Lower leg skin (tissue), 4 donors: ENCODE data around the gene NIPAL3. TPM values are rescaled to one million over a fixed set of nuclear protein-coding genes. Genes with fewer than 3 reads are reported as not detected.

Source experiments
- DNase-seq, 2 donors: peaks; one replicate each; pipeline ENCODE4 v3.0.0-alpha.2; 2019; ENCODE audit warnings: low spot score in 2 of 2
- H3K4me3 ChIP-seq: fragments of 200-600 bp; sonication (generic); 2 replicates; pipeline ENCODE4 v1.5.1; 2017; ENCODE audit warnings: mild to moderate bottlenecking, low read depth; ENCODE audit not compliant: poor library complexity, severe bottlenecking
- POLR2A ChIP-seq, 2 donors: fragments of 450-650 bp; IDR thresholded peaks; one replicate each; pipeline ENCODE4 v1.6.1; 2016 to 2017; ENCODE audit warnings: antibody characterized with exemption in 2 of 2, mild to moderate bottlenecking in 1 of 2, moderate library complexity in 1 of 2
- WGBS, 2 donors: methylation state at CpG; one replicate each; pipeline ENCODE4 v1.1.5; 2018; 5-methylcytosine and 5-hydroxymethylcytosine counted together
- intact Hi-C: fragments of 100-400 bp; cut with DNase I; formaldehyde crosslinking; loops from one replicate; pipeline ENCODE4 v1.15.0; 2023; ENCODE audit warnings: low total_unique reads
- total RNA-seq, 4 donors: library from RNA; depleted of rRNA; stranded (reverse); fragments of >200 nt; gene quantifications; one replicate each; pipeline ENCODE4 v1.1.0, GENCODE V29; 2016
- TF ChIP-seq, protein P1 (sequence below), 3 donors: fragments of 450-650 bp; IDR thresholded peaks; one replicate each; pipeline ENCODE4 v1.5.1; 2016; ENCODE audit warnings: antibody characterized with exemption in 3 of 3, mild to moderate bottlenecking in 3 of 3, moderate library complexity in 2 of 3

The NIPAL3 gene
- total RNA-seq, 4 donors from 2014 or later: 37.3 to 67.1 (median 57.5) TPM

- 89 to 93% methylated on average over 3 of the region's 3 CpGs for WGBS, 2 donors
Observed at GRCh38 chr1:24493785-24494184, 78.2 kb downstream of the NIPAL3 start.

DNA sequence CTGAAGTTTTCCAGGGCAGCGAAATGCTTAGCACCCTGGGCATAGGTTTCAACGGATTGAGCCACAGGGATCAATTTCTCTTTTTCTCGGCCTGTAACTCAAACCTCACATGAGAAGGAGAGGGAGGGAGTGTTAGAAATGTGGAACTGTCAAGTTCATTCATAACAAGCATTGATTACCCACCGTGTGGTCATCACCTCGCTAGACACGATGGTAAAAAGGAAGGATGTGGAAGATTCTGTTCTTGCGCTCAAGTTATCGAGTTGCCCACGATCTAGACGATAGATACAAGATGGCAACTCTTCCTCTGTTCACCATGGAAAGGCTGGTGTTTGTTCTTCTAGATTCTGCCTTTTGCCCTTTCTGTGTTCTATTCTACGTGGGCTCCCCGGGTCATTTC lies 83.0 kb downstream of the NIPAL3 start:
- H3K4me3 ChIP-seq: no peak overlapping the region
- no peak for DNase-seq
- TF ChIP-seq POLR2A (IDR thresholded peaks at IDR 0.05): no peak
- TF ChIP-seq, protein P1, sequence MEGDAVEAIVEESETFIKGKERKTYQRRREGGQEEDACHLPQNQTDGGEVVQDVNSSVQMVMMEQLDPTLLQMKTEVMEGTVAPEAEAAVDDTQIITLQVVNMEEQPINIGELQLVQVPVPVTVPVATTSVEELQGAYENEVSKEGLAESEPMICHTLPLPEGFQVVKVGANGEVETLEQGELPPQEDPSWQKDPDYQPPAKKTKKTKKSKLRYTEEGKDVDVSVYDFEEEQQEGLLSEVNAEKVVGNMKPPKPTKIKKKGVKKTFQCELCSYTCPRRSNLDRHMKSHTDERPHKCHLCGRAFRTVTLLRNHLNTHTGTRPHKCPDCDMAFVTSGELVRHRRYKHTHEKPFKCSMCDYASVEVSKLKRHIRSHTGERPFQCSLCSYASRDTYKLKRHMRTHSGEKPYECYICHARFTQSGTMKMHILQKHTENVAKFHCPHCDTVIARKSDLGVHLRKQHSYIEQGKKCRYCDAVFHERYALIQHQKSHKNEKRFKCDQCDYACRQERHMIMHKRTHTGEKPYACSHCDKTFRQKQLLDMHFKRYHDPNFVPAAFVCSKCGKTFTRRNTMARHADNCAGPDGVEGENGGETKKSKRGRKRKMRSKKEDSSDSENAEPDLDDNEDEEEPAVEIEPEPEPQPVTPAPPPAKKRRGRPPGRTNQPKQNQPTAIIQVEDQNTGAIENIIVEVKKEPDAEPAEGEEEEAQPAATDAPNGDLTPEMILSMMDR (IDR thresholded peaks at IDR 0.05): no peak
- 90 to 91% methylated on average over 12 of the region's 12 CpGs for WGBS, 2 donors
- intact Hi-C loops: no loop called here

More at GRCh38 chr1:24493785-24494184, 78.2 kb downstream of the NIPAL3 start:
- DNase-seq: no peak
- intact Hi-C loops: no loop called here
- TF ChIP-seq POLR2A (IDR thresholded peaks at IDR 0.05): no peak
- TF ChIP-seq, protein P1 (IDR thresholded peaks at IDR 0.05): no peak
- no peak overlapping the region for H3K4me3 ChIP-seq

DNA sequence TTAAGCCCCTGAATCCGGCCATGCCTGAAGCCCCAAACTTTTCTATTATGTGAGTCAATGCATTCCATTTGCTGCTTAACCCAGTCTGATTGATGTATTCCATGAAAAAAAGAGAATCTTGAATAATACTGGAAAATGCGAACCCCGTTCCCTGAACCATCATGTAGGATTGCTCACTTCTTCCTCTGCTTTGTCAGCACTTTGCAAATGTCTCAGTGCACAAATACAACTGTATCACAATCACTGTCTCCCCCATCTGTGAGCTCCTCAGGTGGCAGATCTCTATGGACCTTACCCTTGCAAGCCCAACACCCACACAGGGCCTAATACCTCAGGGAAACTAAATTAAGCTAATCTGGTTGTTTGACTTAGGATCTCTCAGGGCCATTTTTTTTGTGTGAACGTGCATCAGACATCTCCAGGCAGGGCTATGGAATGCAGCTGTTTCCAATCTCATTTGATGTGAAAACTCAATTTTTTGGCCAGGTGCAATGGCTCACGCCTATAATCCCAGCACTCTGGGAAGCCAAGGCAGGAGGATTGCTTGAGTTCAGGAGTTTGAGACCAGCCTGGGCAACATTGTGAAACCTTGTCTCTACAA lies 84.9 kb downstream of the NIPAL3 start:
- H3K4me3 ChIP-seq: no peak overlapping the region
- TF ChIP-seq, protein P1 (IDR thresholded peaks at IDR 0.05): no peak
- no peak for TF ChIP-seq POLR2A (IDR thresholded peaks at IDR 0.05)
- intact Hi-C loops: no loop called here
- 75% methylated on average over 5 of the region's 5 CpGs for WGBS, 2 donors
- no peak for DNase-seq

DNA sequence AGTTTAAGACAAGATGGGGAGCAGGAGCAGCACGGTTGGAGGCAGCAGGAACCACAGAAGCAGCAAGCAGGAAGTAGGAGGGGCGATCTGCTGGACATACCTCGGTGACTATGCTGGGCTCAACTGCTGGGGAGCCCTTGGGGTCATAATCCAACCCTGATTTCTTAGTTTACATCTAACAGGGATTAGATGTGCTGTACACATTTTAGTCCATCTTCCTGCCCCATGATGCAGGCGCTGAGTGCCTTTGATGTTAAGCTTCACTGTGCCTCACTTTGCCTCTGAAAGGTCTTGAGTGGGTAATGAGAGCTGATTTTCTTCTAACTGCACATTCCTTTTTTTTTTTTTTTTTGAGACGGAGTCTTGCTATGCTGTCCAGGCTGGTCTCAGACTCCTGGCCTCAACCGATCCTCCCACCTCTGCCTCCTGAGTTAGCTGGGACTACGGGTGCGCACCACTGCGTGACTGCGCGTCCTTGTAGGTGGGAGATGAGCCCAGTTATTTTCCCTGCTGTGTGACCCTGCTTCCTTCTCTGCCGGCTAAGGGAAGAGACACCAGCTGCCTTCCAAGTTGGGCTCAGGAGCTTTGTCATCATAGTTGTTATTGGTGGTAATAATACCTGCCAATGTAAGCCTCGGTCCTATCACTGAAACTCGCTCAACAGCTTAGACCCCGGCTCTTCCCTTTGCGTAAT lies 85.9 kb downstream of the NIPAL3 start:
- peak overlapping the region; percentile 63 for H3K4me3 ChIP-seq
- 50 to 51% methylated on average over 16 of the region's 16 CpGs for WGBS, 2 donors
- intact Hi-C loops: no loop called here
- no peak for TF ChIP-seq POLR2A (IDR thresholded peaks at IDR 0.05)
- TF ChIP-seq, protein P1 (IDR thresholded peaks at IDR 0.05): no peak
- peak; percentile 27 to 86 for DNase-seq

GRCh38 chr1:24502065-24502708 lies 86.6 kb downstream of the NIPAL3 start:
- DNase-seq: peak; percentile 58 to 94
- intact Hi-C loops: no loop called here
- WGBS, 2 donors: 1% methylated on average over 31 to 39 of the region's 39 CpGs
- H3K4me3 ChIP-seq: peak overlapping the region; percentile 63
- TF ChIP-seq POLR2A (IDR thresholded peaks at IDR 0.05): no peak
- TF ChIP-seq, protein P1 (IDR thresholded peaks at IDR 0.05): no peak
